ENCODE results near the gene TSEN15. TPM values are rescaled to one million over a fixed set of nuclear protein-coding genes. Genes with fewer than 3 reads are reported as not detected.

The TSEN15 gene
- total RNA-seq, 1 experiment from 2014 or later = 31.1 TPM

DNA sequence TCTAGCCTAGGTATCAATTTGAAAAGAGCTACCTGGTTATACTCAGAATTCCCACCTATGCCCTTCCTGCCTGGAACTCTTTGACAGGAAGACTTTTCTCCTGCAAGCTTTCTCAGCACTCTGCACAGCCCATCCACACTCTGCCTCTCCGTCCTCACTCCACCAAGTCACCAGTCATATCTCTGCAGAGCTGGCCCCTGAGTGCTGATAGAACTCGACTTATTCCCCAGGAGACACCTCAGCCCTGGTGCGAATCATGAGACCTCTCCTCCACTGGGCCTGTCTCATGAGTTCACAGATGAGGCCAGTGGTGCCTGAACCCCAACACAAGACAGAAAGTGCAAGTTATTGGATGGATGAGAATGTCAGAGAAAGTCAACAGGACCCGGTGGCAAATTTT is 46.0 kb upstream of the TSEN15 start:
- no peak for ATAC-seq
- Histone ChIP-seq H3K27ac (ENCODE audit: low read depth, low read length) (no peak overlapping the region), H4K20me1 (ENCODE audit: insufficient read depth) (no peaks in the 10 kb centered on the region), H3K36me3 (ENCODE audit: control insufficient read depth in 1 of 2, insufficient read depth in 2 of 2, low read length in 2 of 2) (no peaks in the 10 kb centered on the region), H3K4me2 (ENCODE audit: low read length) (no peak overlapping the region), H2AFZ (ENCODE audit: low read depth, low read length, poor library complexity, severe bottlenecking) (no peak overlapping the region), H3K9ac (ENCODE audit: low read length) (no peak overlapping the region), H3K79me2 (ENCODE audit: insufficient read depth, low read length) (no peaks in the 10 kb centered on the region), H3K9me2 (ENCODE audit: insufficient read depth) (no peaks in the 10 kb centered on the region), H3K27me3 (ENCODE audit: insufficient read depth, low read length) (no peaks in the 10 kb centered on the region), H3K4me3 (replicated peaks in 1 of 2; ENCODE audit: low read depth in 1 of 2, low read length in 2 of 2) (no peak overlapping the region), H3K9me3 (ENCODE audit: control insufficient read depth in 1 of 2, insufficient read depth in 1 of 2, low read depth in 1 of 2, low read length in 2 of 2) (no peaks in the 10 kb centered on the region), H3K4me1 (ENCODE audit: control insufficient read depth in 1 of 2, insufficient read depth in 2 of 2, low read length in 2 of 2) (peaks cover 4 to 12% of the 10 kb centered on the region in 2 experiments; a peak in 3 of 4 replicates)
- ChIA-PET CTCF (no interaction called here), RAD21 (ENCODE audit: low non-redundant PET in 1 of 2, low total read pairs in 2 of 2, uncharacterized antibody in 2 of 2, unreplicated experiment in 2 of 2) (no interaction called here), POLR2A (no interaction called here)
- intact Hi-C loops (cut with micrococcal nuclease) = no loop called here
- no TSS peak for BruUV-seq (replicated peaks)
- TF ChIP-seq MAX (IDR thresholded peaks at IDR 0.05) (no peak), SRF (IDR thresholded peaks at IDR 0.05; ENCODE audit: low read depth) (no peak), POLR2A (IDR thresholded peaks at IDR 0.05; ENCODE audit: borderline replicate concordance, extremely low read depth, insufficient read depth, insufficient read length) (no peak)
- no peak for DNase-seq (ENCODE audit: low read depth, low spot score)

- H3K36me3 ChIP-seq (ENCODE audit: control insufficient read depth in 1 of 2, insufficient read depth in 2 of 2, low read length in 2 of 2) = no peaks in the 10 kb centered on the region
- no peak overlapping the region for H3K27ac ChIP-seq (ENCODE audit: low read depth, low read length)
- no peak for DNase-seq (ENCODE audit: low read depth, low spot score)
- POLR2A ChIA-PET = no interaction called here
- H3K4me2 ChIP-seq (ENCODE audit: low read length) = no peak overlapping the region
- CTCF ChIA-PET = no interaction called here
- RAD21 ChIA-PET (ENCODE audit: low non-redundant PET in 1 of 2, low total read pairs in 2 of 2, uncharacterized antibody in 2 of 2, unreplicated experiment in 2 of 2) = no interaction called here
- no peak for ATAC-seq
- H3K27me3 ChIP-seq (ENCODE audit: insufficient read depth, low read length) = no peaks in the 10 kb centered on the region
- no peaks in the 10 kb centered on the region for H3K4me1 ChIP-seq (ENCODE audit: control insufficient read depth in 1 of 2, insufficient read depth in 2 of 2, low read length in 2 of 2)
- H2AFZ ChIP-seq (ENCODE audit: low read depth, low read length, poor library complexity, severe bottlenecking) = no peak overlapping the region
- TF ChIP-seq EZH2phosphoT487 (IDR thresholded peaks at IDR 0.05; ENCODE audit: borderline replicate concordance) (no peak), SP1 (IDR thresholded peaks at IDR 0.05; ENCODE audit: low read depth) (no peak), POLR2A (IDR thresholded peaks at IDR 0.05; ENCODE audit: borderline replicate concordance, extremely low read depth, insufficient read depth, insufficient read length) (no peak), SRF (IDR thresholded peaks at IDR 0.05; ENCODE audit: low read depth) (no peak), TCF7L2 (IDR thresholded peaks at IDR 0.05; ENCODE audit: borderline replicate concordance, extremely low read depth, insufficient read depth, insufficient read length) (no peak), EZH2 (IDR thresholded peaks at IDR 0.05) (no peak), ELF1 (IDR thresholded peaks at IDR 0.05; ENCODE audit: borderline replicate concordance, low read depth) (no peak), EGR1 (IDR thresholded peaks at IDR 0.05; ENCODE audit: low read depth) (no peak), MAX (IDR thresholded peaks at IDR 0.05) (no peak), ZNF274 (IDR thresholded peaks at IDR 0.05; ENCODE audit: low read depth, low read length) (no peak), SIN3A (IDR thresholded peaks at IDR 0.05; ENCODE audit: low read depth) (no peak), CEBPB (IDR thresholded peaks at IDR 0.05; ENCODE audit: low read depth) (no peak)
- TF ChIP-seq, protein P1, sequence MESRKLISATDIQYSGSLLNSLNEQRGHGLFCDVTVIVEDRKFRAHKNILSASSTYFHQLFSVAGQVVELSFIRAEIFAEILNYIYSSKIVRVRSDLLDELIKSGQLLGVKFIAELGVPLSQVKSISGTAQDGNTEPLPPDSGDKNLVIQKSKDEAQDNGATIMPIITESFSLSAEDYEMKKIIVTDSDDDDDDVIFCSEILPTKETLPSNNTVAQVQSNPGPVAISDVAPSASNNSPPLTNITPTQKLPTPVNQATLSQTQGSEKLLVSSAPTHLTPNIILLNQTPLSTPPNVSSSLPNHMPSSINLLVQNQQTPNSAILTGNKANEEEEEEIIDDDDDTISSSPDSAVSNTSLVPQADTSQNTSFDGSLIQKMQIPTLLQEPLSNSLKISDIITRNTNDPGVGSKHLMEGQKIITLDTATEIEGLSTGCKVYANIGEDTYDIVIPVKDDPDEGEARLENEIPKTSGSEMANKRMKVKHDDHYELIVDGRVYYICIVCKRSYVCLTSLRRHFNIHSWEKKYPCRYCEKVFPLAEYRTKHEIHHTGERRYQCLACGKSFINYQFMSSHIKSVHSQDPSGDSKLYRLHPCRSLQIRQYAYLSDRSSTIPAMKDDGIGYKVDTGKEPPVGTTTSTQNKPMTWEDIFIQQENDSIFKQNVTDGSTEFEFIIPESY (IDR thresholded peaks at IDR 0.05; ENCODE audit: extremely low read depth, insufficient replicate concordance, low read length) = no peak
- no peaks in the 10 kb centered on the region for H4K20me1 ChIP-seq (ENCODE audit: insufficient read depth)
- intact Hi-C loops (cut with micrococcal nuclease) = no loop called here
- no peaks in the 10 kb centered on the region for H3K9me3 ChIP-seq (ENCODE audit: control insufficient read depth in 1 of 2, insufficient read depth in 1 of 2, low read depth in 1 of 2, low read length in 2 of 2)
- H3K4me3 ChIP-seq (replicated peaks in 1 of 2; ENCODE audit: low read depth in 1 of 2, low read length in 2 of 2) = no peak overlapping the region
- no TSS peak for BruUV-seq (replicated peaks)
- no peaks in the 10 kb centered on the region for H3K79me2 ChIP-seq (ENCODE audit: insufficient read depth, low read length)
- H3K9me2 ChIP-seq (ENCODE audit: insufficient read depth) = no peaks in the 10 kb centered on the region
- no peak overlapping the region for H3K9ac ChIP-seq (ENCODE audit: low read length)
Observed at GRCh38 chr1:184010788-184011187, 40.7 kb upstream of the TSEN15 start.
